T-helper 1 cell (primary cell): ENCODE results near the gene SH3D19.
"Not testable (repeated sequence)": the region's sequence is repeated elsewhere in the genome, so short reads cannot be mapped to it uniquely, and the experiment has no call there.

ENCODE experiments used
- DNase-seq, 5 donors: peaks; one replicate each; pipeline ENCODE4 v3.0.0-alpha.2; 2012 to 2020

SH3D19 gene

GRCh38 chr4:151093203-151093602, 232.2 kb downstream of the SH3D19 start:
- no peak for DNase-seq

DNA sequence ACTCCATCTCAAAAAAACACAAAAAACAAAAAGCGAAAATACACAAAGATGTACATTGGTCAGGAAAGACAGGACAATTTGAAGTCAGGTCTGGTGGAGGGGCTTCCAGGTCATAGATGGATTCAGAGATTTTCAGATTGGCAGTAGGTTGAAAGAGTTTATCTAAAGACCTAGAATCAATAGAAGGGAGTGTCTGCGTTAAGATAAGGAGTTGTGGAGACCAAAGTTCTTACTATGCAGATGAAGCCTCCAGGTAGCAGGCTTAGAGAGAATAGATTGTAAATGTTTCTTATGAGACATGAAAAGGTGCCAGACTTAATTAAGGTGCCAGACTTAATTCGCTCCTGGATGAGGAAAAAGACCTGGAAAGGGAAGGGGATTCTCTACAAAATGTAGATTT, 232.9 kb downstream of the SH3D19 start:
- DNase-seq = no peak

- no peak for DNase-seq
These were observed 234.4 kb downstream of the SH3D19 start for GRCh38 chr4:151091047-151091446.

DNA sequence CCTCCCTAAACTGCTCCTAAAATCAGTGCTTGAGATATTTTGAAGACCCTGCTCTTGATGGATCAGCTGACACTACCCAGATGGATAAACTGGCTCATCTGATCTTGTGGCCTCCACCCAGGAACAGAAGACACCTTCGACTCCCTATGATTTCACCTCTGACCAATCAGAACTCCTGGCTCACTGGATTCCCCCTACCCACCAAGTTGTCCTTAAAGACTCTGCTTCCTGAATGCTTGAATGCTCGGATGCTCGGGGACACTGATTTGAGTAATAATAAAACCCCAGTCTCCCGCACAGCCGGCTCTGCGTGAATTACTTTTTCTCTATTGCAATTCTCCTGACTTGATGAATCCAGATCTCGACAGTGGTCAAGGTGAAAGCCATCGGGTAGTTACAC, 237.9 kb downstream of the SH3D19 start:
- DNase-seq = no peak

- not testable (repeated sequence) for DNase-seq
These were observed 247.4 kb downstream of the SH3D19 start for GRCh38 chr4:151077978-151078377.

- DNase-seq = no peak
These were observed 250.9 kb downstream of the SH3D19 start for GRCh38 chr4:151074416-151074916.
